ENCODE results near the gene ETV2.

ETV2 gene

DNA sequence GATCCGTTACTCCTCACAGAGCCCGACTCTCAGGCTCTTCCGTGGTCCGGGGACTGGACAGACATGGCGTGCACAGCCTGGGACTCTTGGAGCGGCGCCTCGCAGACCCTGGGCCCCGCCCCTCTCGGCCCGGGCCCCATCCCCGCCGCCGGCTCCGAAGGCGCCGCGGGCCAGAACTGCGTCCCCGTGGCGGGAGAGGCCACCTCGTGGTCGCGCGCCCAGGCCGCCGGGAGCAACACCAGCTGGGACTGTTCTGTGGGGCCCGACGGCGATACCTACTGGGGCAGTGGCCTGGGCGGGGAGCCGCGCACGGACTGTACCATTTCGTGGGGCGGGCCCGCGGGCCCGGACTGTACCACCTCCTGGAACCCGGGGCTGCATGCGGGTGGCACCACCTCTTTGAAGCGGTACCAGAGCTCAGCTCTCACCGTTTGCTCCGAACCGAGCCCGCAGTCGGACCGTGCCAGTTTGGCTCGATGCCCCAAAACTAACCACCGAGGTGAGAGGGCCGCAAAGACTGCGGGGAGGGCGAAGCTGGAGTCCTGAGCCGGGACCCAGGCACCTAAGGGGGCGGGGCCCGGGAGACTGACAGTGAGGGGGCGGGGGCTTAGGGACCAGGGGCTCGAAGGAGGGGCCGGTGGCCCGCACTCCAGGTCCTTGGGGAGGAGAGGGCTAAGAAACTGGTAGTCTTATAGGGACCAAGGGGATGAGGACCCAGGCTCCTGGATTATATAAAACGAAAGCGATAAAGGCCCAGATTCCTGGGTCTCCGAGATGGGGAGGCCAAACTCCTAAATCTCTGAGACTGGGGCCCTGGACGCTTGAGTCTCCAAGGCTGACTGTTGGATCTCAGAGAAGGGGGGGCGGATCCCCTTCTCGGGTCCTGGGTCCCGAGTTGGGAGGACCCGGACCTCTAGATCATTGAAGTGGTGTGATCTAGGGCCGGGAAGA lies 2.0 kb downstream of the ETV2 start:
- no peaks in the 10 kb centered on the region for H3K4me1 ChIP-seq (ENCODE audit: insufficient read depth, poor library complexity, severe bottlenecking)
- no peaks in the 10 kb centered on the region for H3K9me3 ChIP-seq (ENCODE audit: severe bottlenecking)
- peak overlapping the region; percentile 67 for H3K27ac ChIP-seq (ENCODE audit: poor library complexity, severe bottlenecking)
- DNase-seq (ENCODE audit: low spot score) (peak; percentile 86), ATAC-seq (ENCODE audit: low read depth) (peak; percentile 42)
- H3K36me3 ChIP-seq (ENCODE audit: low read depth): no peaks in the 10 kb centered on the region; the same call in 1 of the 2 replicates
- H3K4me3 ChIP-seq (ENCODE audit: severe bottlenecking): peak overlapping the region; percentile 48
- H3K27me3 ChIP-seq (ENCODE audit: insufficient read depth, poor library complexity, severe bottlenecking): no peaks in the 10 kb centered on the region
- TF ChIP-seq, protein P1, sequence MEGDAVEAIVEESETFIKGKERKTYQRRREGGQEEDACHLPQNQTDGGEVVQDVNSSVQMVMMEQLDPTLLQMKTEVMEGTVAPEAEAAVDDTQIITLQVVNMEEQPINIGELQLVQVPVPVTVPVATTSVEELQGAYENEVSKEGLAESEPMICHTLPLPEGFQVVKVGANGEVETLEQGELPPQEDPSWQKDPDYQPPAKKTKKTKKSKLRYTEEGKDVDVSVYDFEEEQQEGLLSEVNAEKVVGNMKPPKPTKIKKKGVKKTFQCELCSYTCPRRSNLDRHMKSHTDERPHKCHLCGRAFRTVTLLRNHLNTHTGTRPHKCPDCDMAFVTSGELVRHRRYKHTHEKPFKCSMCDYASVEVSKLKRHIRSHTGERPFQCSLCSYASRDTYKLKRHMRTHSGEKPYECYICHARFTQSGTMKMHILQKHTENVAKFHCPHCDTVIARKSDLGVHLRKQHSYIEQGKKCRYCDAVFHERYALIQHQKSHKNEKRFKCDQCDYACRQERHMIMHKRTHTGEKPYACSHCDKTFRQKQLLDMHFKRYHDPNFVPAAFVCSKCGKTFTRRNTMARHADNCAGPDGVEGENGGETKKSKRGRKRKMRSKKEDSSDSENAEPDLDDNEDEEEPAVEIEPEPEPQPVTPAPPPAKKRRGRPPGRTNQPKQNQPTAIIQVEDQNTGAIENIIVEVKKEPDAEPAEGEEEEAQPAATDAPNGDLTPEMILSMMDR (IDR thresholded peaks at IDR 0.05; ENCODE audit: poor library complexity, severe bottlenecking): no peak

DNA sequence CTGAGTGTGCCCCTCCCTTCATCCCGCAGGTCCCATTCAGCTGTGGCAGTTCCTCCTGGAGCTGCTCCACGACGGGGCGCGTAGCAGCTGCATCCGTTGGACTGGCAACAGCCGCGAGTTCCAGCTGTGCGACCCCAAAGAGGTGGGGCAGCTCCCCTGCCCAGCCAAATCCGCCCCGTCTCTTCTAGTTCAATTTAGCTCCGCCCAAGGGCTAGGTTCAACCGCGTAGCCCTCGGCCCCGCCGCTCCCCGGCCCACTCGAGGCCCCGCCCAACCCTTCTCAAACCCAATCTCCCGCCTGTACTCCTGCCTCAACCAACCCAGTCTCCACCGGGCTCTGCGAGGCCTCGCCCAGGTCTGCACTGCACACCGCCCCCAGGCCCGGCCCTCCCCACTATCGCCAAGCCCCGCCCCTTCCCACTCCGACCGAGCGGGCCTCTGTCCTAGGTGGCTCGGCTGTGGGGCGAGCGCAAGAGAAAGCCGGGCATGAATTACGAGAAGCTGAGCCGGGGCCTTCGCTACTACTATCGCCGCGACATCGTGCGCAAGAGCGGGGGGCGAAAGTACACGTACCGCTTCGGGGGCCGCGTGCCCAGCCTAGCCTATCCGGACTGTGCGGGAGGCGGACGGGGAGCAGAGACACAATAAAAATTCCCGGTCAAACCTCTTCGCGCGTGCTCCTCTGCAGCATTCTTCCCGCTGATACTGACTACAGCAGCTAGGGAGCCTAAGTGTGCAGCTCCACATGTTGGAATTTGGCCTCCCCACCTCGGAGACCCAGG lies 2.9 kb downstream of the ETV2 start:
- ATAC-seq (ENCODE audit: low read depth) (peak; percentile 85), DNase-seq (ENCODE audit: low spot score) (peak; percentile 98)
- H3K27me3 ChIP-seq (ENCODE audit: insufficient read depth, poor library complexity, severe bottlenecking): no peaks in the 10 kb centered on the region
- no peaks in the 10 kb centered on the region for H3K9me3 ChIP-seq (ENCODE audit: severe bottlenecking)
- peaks cover under 1% of the 10 kb centered on the region; the same call in 1 of the 2 replicates for H3K36me3 ChIP-seq (ENCODE audit: low read depth)
- TF ChIP-seq, protein P1 (IDR thresholded peaks at IDR 0.05; ENCODE audit: poor library complexity, severe bottlenecking): no peak
- peak overlapping the region; percentile 67 for H3K27ac ChIP-seq (ENCODE audit: poor library complexity, severe bottlenecking)
- H3K4me3 ChIP-seq (ENCODE audit: severe bottlenecking): peak overlapping the region; percentile 48
- H3K4me1 ChIP-seq (ENCODE audit: insufficient read depth, poor library complexity, severe bottlenecking): no peaks in the 10 kb centered on the region

DNA sequence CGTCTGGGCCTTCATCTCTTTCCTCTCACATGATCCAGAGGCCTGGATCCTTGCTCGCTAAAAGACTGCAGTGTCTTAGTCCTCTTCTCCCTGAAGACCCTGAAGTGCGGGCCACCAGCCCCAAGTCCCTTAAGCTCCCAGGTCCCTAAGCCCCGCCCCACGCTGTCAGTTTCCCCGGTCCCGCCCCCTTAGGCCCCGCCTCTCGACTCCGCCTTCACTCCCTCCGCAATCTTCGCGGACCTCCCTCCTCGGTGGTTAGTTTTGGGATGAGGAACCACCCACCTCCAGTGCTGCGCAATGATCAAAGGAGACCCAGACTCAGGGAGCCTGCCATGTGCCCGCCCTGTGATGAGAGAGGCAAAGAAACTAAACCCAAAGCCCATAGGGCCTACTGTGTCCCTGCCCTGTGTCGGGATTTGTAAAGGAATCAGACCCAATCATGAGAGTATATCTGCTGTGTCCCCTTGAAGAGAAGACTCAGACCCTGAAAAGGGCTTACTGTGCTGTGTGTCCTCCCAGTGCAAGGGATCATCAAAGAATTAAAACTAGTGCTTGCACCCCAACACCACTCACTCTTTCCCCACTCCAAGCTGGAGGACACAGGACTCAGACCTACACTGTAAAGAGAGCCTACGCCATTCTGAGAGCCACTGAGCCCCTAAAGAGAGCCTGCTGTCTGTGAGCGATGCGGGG lies 3.6 kb downstream of the ETV2 start:
- Histone ChIP-seq H3K27me3 (ENCODE audit: insufficient read depth, poor library complexity, severe bottlenecking) (no peaks in the 10 kb centered on the region), H3K36me3 (ENCODE audit: low read depth) (peaks cover 8% of the 10 kb centered on the region), H3K9me3 (ENCODE audit: severe bottlenecking) (no peaks in the 10 kb centered on the region), H3K27ac (ENCODE audit: poor library complexity, severe bottlenecking) (peak overlapping the region; percentile 67), H3K4me1 (ENCODE audit: insufficient read depth, poor library complexity, severe bottlenecking) (no peaks in the 10 kb centered on the region), H3K4me3 (ENCODE audit: severe bottlenecking) (peak overlapping the region; percentile 48)
- ATAC-seq (ENCODE audit: low read depth): no peak
- DNase-seq (ENCODE audit: low spot score): peak; percentile 84
- TF ChIP-seq, protein P1 (IDR thresholded peaks at IDR 0.05; ENCODE audit: poor library complexity, severe bottlenecking): no peak

DNA sequence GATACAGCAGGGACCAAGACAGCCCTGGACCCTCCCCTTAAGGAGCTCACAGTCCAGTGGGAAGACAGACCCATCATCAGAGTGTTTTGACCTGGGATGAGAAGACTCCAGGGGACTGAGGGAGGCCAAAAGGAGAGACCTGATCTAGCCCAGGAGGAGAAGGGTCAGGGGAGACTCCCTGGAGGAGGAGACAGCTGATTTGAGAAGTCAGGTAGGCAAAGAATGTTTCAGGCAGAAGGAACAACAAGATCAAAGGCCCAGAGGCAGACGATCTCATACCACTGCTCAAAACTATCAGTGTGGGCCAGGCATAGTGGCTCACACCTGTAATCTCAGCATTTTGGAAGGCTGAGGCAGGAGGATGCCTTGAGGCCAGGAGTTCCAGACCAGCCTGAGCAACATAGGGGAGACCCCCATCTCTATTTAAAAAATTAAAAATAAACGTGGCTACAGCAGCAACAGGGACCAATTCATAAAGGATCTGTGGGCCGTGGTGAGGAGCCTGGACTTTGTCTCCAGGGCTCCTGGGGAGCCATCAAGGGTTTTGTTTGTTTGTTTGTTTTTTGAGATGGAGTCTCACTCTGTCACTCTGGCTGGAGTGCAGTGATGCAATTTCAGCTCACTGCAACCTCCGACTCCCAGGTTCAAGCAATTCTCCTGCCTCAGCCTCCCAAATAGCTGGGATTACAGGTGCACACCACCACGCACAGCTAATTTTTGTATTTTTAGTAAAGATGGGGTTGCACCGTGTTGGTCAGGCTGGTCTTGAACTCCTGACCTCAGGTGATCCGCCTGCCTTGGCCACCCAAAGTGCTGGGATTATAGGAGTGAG lies 4.4 kb downstream of the ETV2 start:
- ATAC-seq (ENCODE audit: low read depth) (no peak), DNase-seq (ENCODE audit: low spot score) (no peak)
- no peaks in the 10 kb centered on the region for H3K9me3 ChIP-seq (ENCODE audit: severe bottlenecking)
- TF ChIP-seq, protein P1 (IDR thresholded peaks at IDR 0.05; ENCODE audit: poor library complexity, severe bottlenecking): no peak
- no peaks in the 10 kb centered on the region for H3K27me3 ChIP-seq (ENCODE audit: insufficient read depth, poor library complexity, severe bottlenecking)
- H3K4me3 ChIP-seq (ENCODE audit: severe bottlenecking): no peak overlapping the region
- H3K4me1 ChIP-seq (ENCODE audit: insufficient read depth, poor library complexity, severe bottlenecking): no peaks in the 10 kb centered on the region
- peak overlapping the region; percentile 67 for H3K27ac ChIP-seq (ENCODE audit: poor library complexity, severe bottlenecking)
- H3K36me3 ChIP-seq (ENCODE audit: low read depth): peaks cover 12% of the 10 kb centered on the region
